Fibroblast of lung (primary cell): Measurements from ENCODE around the gene COPS6. TPM values are rescaled to one million over a fixed set of nuclear protein-coding genes. Genes with fewer than 3 reads are reported as not detected.

Experiments
- DNase-seq, 2 donors: peaks; one replicate each; pipeline versions ENCODE4 v3.0.0 to v3.0.0-alpha.2; 2010; ENCODE audit warnings: low read depth in 2 of 2
- H2AFZ ChIP-seq: 2 replicates; pipeline ENCODE4 v1.5.1; 2012; ENCODE audit warnings: low read length, control low read depth, inconsistent platforms
- H3K27ac ChIP-seq: 2 replicates; pipeline ENCODE4 v1.5.1; 2011; ENCODE audit warnings: low read length, control low read depth; ENCODE audit not compliant: insufficient read depth
- H3K27me3 ChIP-seq: 2 replicates; pipeline ENCODE4 v1.5.1; 2011; ENCODE audit warnings: mild to moderate bottlenecking, low read length; ENCODE audit not compliant: control insufficient read depth, insufficient read depth
- H3K36me3 ChIP-seq: 2 replicates; pipeline ENCODE4 v1.5.1; 2011; ENCODE audit warnings: low read length; ENCODE audit not compliant: control insufficient read depth, insufficient read depth
- H3K4me1 ChIP-seq: 2 replicates; pipeline ENCODE4 v1.5.1; 2011; ENCODE audit warnings: low read length; ENCODE audit not compliant: control insufficient read depth, insufficient read depth; ENCODE audit errors: extremely low read depth
- H3K4me2 ChIP-seq: 2 replicates; pipeline ENCODE4 v1.5.1; 2011; ENCODE audit warnings: low read length, control low read depth; ENCODE audit not compliant: insufficient read depth; ENCODE audit errors: extremely low read depth
- H3K4me3 ChIP-seq, 4 experiments: fragments of 200-600 bp in 1 of 4; sonication (generic) in 1 of 4; replicated peaks in 1 of 4; 2 replicates each; pipeline ENCODE4 v1.5.1; 2011 to 2016; ENCODE audit warnings: low read length in 4 of 4, low read depth in 3 of 4, mild to moderate bottlenecking in 3 of 4, control low read depth in 2 of 4, inconsistent platforms in 1 of 4, mixed read lengths in 1 of 4; ENCODE audit not compliant: insufficient read depth in 1 of 4; ENCODE audit errors: control extremely low read depth in 1 of 4
- H3K79me2 ChIP-seq: 2 replicates; pipeline ENCODE4 v1.5.1; 2012; ENCODE audit warnings: mild to moderate bottlenecking, low read length, inconsistent platforms; ENCODE audit not compliant: control insufficient read depth, insufficient read depth
- H3K9ac ChIP-seq: 2 replicates; pipeline ENCODE4 v1.5.1; 2011; ENCODE audit warnings: mild to moderate bottlenecking, low read length, control low read depth; ENCODE audit not compliant: insufficient read depth
- H3K9me3 ChIP-seq: 2 replicates; pipeline ENCODE4 v1.5.1; 2012; ENCODE audit warnings: low read depth, low read length; ENCODE audit not compliant: control insufficient read depth, insufficient read depth
- H4K20me1 ChIP-seq: 2 replicates; pipeline ENCODE4 v1.5.1; 2011; ENCODE audit warnings: low read length; ENCODE audit not compliant: control insufficient read depth, insufficient read depth; ENCODE audit errors: extremely low read depth
- EZH2 ChIP-seq: IDR thresholded peaks from 2 replicates; pipeline ENCODE4 v1.5.1; 2012; ENCODE audit warnings: low read length, control low read depth, mild to moderate bottlenecking; ENCODE audit errors: missing control alignments
- polyA plus RNA-seq, 2 donors: library from polyadenylated mRNA; depleted of rRNA in 1 of 2; stranded (reverse) in 1 of 2; unstranded in 1 of 2; fragments of >200 nt; gene quantifications; 2 replicates each; pipeline ENCODE4 v1.2.1, GENCODE V29; 2011 to 2012; ENCODE audit warnings: missing spikeins in 1 of 2
- total RNA-seq: library from RNA; depleted of rRNA; stranded (reverse); fragments of >200 nt; gene quantifications from 2 replicates; pipeline ENCODE4 v1.2.1, GENCODE V29; 2014
- TF ChIP-seq, protein P1 (sequence below), 2 donors: IDR thresholded peaks in 1 of 2; conservative IDR thresholded peaks in 1 of 2; 1 replicate in 1 of 2; 2 replicates in 1 of 2; pipeline ENCODE4 v1.5.1; 2011 to 2012; ENCODE audit warnings: low read length in 2 of 2, control low read depth in 1 of 2, inconsistent platforms in 1 of 2, low read depth in 1 of 2, mild to moderate bottlenecking in 1 of 2

The COPS6 gene
- total and polyA plus RNA-seq, 2 donors (not counting 1 experiment from before 2014, with no cell fraction given) = 71.0 to 188 TPM

DNA sequence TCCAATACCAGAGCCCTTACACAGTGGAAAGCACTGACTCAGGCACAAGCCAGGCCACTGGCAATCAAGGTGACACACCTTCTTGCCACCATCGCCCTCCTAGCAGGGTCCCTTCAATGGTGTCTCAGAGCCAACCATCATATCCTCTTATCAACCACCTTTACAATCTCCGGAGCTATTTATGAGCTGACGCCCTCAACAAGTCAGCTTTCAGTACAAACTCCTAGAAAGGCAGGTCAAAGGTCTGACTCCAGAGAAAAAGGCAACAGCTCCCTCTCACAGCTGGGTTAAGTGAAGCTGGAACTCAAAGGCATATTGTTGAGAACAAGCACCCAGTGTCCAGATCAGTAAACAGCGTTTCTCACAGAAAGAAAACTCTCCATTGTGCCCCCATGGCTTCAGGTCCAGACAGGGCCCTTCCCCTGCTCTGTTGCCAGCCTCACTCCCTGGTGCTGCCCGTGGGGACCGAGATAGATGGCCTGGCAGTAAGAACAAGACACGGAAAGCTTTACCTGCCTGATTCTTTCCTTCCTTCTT lies 9.7 kb upstream of the COPS6 start:
- Histone ChIP-seq H3K9me3 (no peaks in the 10 kb centered on the region), H4K20me1 (no peaks in the 10 kb centered on the region), H3K4me2 (no peak overlapping the region), H3K36me3 (peaks cover 20% of the 10 kb centered on the region), H3K4me1 (peaks cover 3% of the 10 kb centered on the region), H3K27ac (no peak overlapping the region), H3K9ac (no peak overlapping the region), H3K27me3 (no peaks in the 10 kb centered on the region), H3K4me3 (peak overlapping the region in 1 of 4 experiments; percentile 3), H2AFZ (no peak overlapping the region), H3K79me2 (peaks cover 43% of the 10 kb centered on the region)
- DNase-seq = no peak
- no peak for TF ChIP-seq EZH2
- TF ChIP-seq, protein P1, sequence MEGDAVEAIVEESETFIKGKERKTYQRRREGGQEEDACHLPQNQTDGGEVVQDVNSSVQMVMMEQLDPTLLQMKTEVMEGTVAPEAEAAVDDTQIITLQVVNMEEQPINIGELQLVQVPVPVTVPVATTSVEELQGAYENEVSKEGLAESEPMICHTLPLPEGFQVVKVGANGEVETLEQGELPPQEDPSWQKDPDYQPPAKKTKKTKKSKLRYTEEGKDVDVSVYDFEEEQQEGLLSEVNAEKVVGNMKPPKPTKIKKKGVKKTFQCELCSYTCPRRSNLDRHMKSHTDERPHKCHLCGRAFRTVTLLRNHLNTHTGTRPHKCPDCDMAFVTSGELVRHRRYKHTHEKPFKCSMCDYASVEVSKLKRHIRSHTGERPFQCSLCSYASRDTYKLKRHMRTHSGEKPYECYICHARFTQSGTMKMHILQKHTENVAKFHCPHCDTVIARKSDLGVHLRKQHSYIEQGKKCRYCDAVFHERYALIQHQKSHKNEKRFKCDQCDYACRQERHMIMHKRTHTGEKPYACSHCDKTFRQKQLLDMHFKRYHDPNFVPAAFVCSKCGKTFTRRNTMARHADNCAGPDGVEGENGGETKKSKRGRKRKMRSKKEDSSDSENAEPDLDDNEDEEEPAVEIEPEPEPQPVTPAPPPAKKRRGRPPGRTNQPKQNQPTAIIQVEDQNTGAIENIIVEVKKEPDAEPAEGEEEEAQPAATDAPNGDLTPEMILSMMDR (conservative IDR thresholded peaks at IDR 0.05 in 1 of 2, IDR thresholded peaks at IDR 0.05 in 1 of 2; ENCODE audit: low read depth in 1 of 2, low read length in 2 of 2) = no peak

DNA sequence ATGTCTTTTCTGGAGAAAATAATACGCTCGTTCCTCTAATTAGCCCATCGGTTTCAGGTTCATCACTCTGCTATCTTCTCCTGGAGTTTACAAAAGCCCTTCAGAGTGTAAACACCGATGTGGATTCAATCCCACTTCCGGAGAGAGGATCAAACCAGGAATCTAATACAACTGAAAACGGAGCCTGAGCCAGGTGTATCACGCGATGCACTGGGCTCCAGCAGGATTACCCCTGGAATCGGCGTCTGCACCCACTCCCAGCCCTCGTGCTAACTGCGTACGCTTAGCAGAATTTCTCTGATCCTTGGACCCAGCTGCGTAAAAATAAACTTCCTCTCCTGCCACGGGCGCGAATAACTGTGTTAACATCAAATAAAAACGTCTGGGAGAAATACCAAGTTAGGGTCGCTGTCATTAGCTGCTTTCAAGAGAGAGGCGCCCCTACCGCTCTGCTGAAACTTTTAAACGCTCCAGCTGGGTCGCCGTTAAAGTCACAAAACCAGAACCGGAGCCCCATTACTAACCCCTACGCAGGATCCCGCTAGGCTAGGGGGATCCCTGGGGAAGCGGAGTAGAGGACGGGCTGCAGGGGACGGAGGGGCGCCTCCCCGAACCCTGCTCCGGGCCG lies 7.7 kb upstream of the COPS6 start:
- Histone ChIP-seq H3K4me2 (peak overlapping the region; percentile 94), H4K20me1 (no peaks in the 10 kb centered on the region), H2AFZ (peak overlapping the region; percentile 16), H3K9ac (peak overlapping the region; percentile 92), H3K4me3 (peak overlapping the region; percentile 91 to 99 (median 94)), H3K79me2 (peaks cover 43% of the 10 kb centered on the region), H3K27me3 (no peaks in the 10 kb centered on the region), H3K36me3 (peaks cover 9% of the 10 kb centered on the region), H3K9me3 (no peaks in the 10 kb centered on the region), H3K27ac (peak overlapping the region; percentile 93), H3K4me1 (peaks cover 4% of the 10 kb centered on the region)
- peak; percentile 9 to 31 for DNase-seq
- TF ChIP-seq, protein P1 (conservative IDR thresholded peaks at IDR 0.05 in 1 of 2, IDR thresholded peaks at IDR 0.05 in 1 of 2; ENCODE audit: low read depth in 1 of 2, low read length in 2 of 2) = no peak
- no peak for TF ChIP-seq EZH2

DNA sequence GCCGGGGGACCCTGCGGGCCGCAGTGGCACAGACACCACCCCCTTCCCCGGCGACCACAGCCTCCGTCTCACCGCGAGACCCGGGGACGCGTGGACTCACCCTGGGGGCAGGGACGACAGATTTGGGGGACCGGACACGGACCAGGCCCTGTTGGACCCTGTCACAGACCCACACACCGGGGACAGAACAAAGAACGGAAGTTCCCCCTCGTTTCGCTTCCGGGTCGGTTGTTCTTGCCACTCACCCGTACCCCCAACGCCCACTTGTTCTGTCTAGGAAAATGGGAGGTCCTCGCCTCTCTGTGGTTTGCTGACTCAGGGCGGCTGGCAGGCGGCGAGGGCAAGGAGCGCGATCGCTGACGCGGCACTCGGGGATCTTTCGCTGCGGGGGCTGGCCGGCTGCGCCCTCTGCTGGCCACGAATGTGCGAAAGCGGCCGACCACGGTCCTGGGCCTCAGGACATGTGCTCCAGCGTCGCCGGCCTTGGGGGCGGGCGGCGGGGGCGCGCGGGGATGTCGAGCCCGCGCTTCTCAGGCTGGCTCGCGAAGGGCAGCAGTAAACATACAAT lies 7.2 kb upstream of the COPS6 start, which contains the start of gene ZNF3:
Gene ZNF3 (minus strand): TSS at position 189 of the 568 bp plus-strand sequence. CDS start 4,366 bp downstream, outside the sequence.
- no peaks in the 10 kb centered on the region for H3K9me3 ChIP-seq
- no peaks in the 10 kb centered on the region for H3K27me3 ChIP-seq
- peaks cover 6% of the 10 kb centered on the region for H3K36me3 ChIP-seq
- peak within 1 kb of the TSS; percentile 92 for H3K9ac ChIP-seq
- peaks cover 41% of the 10 kb centered on the region for H3K79me2 ChIP-seq
- H2AFZ ChIP-seq = peak within 1 kb of the TSS; percentile 26
- H4K20me1 ChIP-seq = no peaks in the 10 kb centered on the region
- peak within 1 kb of the TSS; percentile 93 for H3K27ac ChIP-seq
- TF ChIP-seq EZH2 = no peak
- TF ChIP-seq, protein P1 (conservative IDR thresholded peaks at IDR 0.05 in 1 of 2, IDR thresholded peaks at IDR 0.05 in 1 of 2; ENCODE audit: low read depth in 1 of 2, low read length in 2 of 2) = peak; percentile 64
- peak within 1 kb of the TSS; percentile 91 to 99 (median 94) for H3K4me3 ChIP-seq
- H3K4me2 ChIP-seq = peak within 1 kb of the TSS; percentile 94
- H3K4me1 ChIP-seq = peaks cover 5% of the 10 kb centered on the region
- DNase-seq = peak; percentile 99
